Measurements from ENCODE around the gene TRNAU1AP.

DNA sequence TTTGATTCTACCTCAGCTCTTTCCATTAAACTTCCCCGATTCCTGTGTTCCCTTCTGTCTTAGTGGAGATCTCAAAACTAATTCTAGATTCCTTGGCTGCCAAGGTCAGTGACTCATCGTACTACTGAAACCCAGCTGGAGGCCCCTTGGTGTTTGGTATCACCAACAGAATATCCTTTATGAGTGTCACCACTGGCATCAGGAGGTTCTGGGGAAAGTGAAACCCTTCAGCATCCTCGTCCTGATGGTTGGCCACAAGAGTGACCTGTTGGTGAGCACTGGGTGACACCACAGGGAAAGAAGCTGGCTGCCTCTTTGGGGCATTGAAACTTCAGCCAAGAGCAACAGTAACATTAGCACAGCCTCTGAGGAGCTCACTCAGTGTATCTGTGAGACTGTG, 48.8 kb downstream of the TRNAU1AP start:
- TF ChIP-seq, protein P1, sequence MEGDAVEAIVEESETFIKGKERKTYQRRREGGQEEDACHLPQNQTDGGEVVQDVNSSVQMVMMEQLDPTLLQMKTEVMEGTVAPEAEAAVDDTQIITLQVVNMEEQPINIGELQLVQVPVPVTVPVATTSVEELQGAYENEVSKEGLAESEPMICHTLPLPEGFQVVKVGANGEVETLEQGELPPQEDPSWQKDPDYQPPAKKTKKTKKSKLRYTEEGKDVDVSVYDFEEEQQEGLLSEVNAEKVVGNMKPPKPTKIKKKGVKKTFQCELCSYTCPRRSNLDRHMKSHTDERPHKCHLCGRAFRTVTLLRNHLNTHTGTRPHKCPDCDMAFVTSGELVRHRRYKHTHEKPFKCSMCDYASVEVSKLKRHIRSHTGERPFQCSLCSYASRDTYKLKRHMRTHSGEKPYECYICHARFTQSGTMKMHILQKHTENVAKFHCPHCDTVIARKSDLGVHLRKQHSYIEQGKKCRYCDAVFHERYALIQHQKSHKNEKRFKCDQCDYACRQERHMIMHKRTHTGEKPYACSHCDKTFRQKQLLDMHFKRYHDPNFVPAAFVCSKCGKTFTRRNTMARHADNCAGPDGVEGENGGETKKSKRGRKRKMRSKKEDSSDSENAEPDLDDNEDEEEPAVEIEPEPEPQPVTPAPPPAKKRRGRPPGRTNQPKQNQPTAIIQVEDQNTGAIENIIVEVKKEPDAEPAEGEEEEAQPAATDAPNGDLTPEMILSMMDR (IDR thresholded peaks at IDR 0.05) = no peak
- no peak for TF ChIP-seq POLR2A (IDR thresholded peaks at IDR 0.05)
